Effector CD8-positive, alpha-beta T cell (primary cell): ENCODE measurements around the gene DGKI.

Experiments
- DNase-seq: peaks from one replicate; lab custom pipeline; 2025; lab: John Stamatoyannopoulos, UW

Gene DGKI

GRCh38 chr7:137404660-137405317, 442.0 kb downstream of the DGKI start:
- no peak for DNase-seq

- no peak for DNase-seq
These were observed 443.4 kb downstream of the DGKI start for GRCh38 chr7:137403353-137403695.

- DNase-seq: no peak
These were observed 444.0 kb downstream of the DGKI start for GRCh38 chr7:137402536-137403352.

GRCh38 chr7:137399827-137400823, 446.6 kb downstream of the DGKI start:
- no peak for DNase-seq

GRCh38 chr7:137396051-137396450, 450.7 kb downstream of the DGKI start:
- no peak for DNase-seq

GRCh38 chr7:137395420-137395819, 451.4 kb downstream of the DGKI start:
- DNase-seq: no peak

- no peak for DNase-seq
These were observed 453.2 kb downstream of the DGKI start for GRCh38 chr7:137393570-137393969.

GRCh38 chr7:137390076-137390475, 456.7 kb downstream of the DGKI start:
- no peak for DNase-seq

- DNase-seq: no peak
These were observed 457.9 kb downstream of the DGKI start for GRCh38 chr7:137388916-137389315.

- DNase-seq: no peak
These were observed 459.8 kb downstream of the DGKI start for GRCh38 chr7:137386966-137387365.

- no peak for DNase-seq
These were observed 465.7 kb downstream of the DGKI start for GRCh38 chr7:137381045-137381444.

- DNase-seq: no peak
These were observed 473.3 kb downstream of the DGKI start for GRCh38 chr7:137373507-137373906.

GRCh38 chr7:137371616-137372015, 475.2 kb downstream of the DGKI start:
- DNase-seq: no peak

GRCh38 chr7:137366995-137367394, 479.8 kb downstream of the DGKI start:
- DNase-seq: no peak

- DNase-seq: no peak
These were observed 483.1 kb downstream of the DGKI start for GRCh38 chr7:137363683-137364082.

GRCh38 chr7:137360087-137360679, 486.6 kb downstream of the DGKI start:
- no peak for DNase-seq

- no peak for DNase-seq
These were observed 491.8 kb downstream of the DGKI start for GRCh38 chr7:137354961-137355360.

- DNase-seq: no peak
These were observed 492.4 kb downstream of the DGKI start for GRCh38 chr7:137354396-137354795.

- DNase-seq: no peak
These were observed 494.8 kb downstream of the DGKI start for GRCh38 chr7:137351941-137352340.

- DNase-seq: no peak
These were observed 500.9 kb downstream of the DGKI start for GRCh38 chr7:137345799-137346449.

- no peak for DNase-seq
These were observed 503.4 kb downstream of the DGKI start, which contains the start of gene PTN for GRCh38 chr7:137343281-137343841. TSS of gene PTN (minus strand) at chr7:137343733. CDS start at chr7:137254973, 88,760 bp downstream.
